ENCODE data around the gene TM4SF4. TPM values are rescaled to one million over a fixed set of nuclear protein-coding genes. Genes with fewer than 3 reads are reported as not detected.

Gene TM4SF4
- polyA plus RNA-seq, 3 donors from 2014 or later, result not detected

DNA sequence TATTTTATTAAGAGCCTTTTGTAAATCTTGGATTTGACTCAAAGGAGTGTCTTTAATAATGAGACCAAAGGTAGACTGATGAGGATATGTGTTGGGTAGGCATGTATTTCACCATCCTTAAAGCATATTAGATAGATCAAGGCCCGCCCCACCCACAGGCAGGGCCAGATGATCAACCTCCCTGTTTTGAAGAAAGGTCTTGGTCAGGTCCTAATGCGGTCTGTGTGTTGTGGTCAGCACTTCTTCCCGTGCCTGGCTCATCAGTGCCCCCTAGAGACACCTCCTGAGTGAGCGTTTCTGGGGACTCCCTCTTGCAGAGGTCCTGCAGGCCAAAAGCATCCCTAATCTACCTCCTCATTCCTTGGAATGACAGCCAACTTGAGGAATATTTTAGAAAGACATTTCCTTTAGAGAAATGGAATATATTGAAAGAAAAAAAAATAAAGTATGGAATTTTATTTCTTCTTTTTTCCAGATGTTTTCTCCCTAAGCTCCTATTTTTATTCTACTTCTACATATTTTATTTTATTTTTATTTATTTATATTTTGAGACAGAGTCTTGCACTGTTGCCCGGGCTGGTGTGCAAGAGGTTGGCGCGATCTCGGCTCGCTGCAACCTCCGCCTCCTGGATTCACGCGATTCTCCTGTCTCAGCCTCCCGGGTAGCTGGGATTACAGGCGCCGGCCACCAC is 6.0 kb downstream of the TM4SF4 start:
- H3K27me3 Mint-ChIP-seq (ENCODE audit: low read depth in 3 of 3), result no peaks in the 10 kb centered on the region
- H3K27ac Mint-ChIP-seq, result no peak overlapping the region
- DNase-seq, result peak; percentile 60 to 67 (median 61)
- no peak overlapping the region for H3K4me3 Mint-ChIP-seq
- no peaks in the 10 kb centered on the region for H3K9me3 Mint-ChIP-seq
- H3K4me1 Mint-ChIP-seq, result peaks cover 4 to 5% of the 10 kb centered on the region in 2 donors
- no peaks in the 10 kb centered on the region for H3K36me3 Mint-ChIP-seq

DNA sequence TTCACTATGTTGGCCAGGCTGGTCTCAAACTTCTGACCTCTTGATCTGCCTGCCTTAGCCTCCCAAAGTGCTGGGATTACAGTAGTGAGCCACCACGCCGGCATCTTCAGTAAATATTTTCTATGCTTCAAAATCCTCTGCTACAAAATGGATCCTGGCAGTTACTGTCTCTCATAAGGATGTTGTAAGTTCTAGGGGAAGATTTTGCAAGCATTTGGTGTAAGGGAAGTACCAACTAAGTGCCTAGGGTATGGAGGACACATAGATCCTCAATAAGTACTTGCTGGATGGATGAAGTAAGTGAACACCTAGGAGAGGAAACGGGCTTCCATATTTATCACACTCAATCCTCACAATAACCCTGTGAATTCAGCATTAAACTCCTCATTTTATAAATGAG is 6.6 kb downstream of the TM4SF4 start:
- H3K36me3 Mint-ChIP-seq, result no peaks in the 10 kb centered on the region
- H3K27me3 Mint-ChIP-seq (ENCODE audit: low read depth in 3 of 3), result peaks cover 0 to 3% (median 0%) of the 10 kb centered on the region in 3 donors
- no peaks in the 10 kb centered on the region for H3K9me3 Mint-ChIP-seq
- no peak overlapping the region for H3K27ac Mint-ChIP-seq
- DNase-seq, result no peak
- peaks cover 4 to 5% of the 10 kb centered on the region in 2 donors for H3K4me1 Mint-ChIP-seq
- H3K4me3 Mint-ChIP-seq, result no peak overlapping the region

DNA sequence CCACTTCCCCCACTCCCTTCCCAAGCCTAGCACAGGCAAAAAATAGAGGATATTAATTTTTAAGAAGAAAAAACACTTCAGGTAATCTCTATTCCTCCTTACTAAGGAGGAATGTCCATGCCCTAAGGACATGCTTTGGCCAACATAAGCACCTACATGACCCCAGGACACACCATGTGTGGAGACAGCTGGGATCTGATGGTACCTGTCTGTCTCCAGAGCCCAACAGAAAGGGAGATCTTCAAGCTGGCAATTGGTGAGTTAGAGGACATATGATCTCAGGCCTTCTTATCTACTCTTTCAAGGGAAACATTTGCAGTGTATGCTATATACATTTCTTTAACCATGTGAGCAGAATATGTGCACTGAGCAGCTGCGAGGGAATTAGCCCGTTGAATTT is 7.0 kb downstream of the TM4SF4 start:
- Mint-ChIP-seq H3K4me1 (peaks cover 4 to 5% of the 10 kb centered on the region in 2 donors), H3K27ac (no peak overlapping the region), H3K27me3 (ENCODE audit: low read depth in 3 of 3) (peaks cover 0 to 3% (median 0%) of the 10 kb centered on the region in 3 donors), H3K36me3 (no peaks in the 10 kb centered on the region), H3K9me3 (no peaks in the 10 kb centered on the region), H3K4me3 (no peak overlapping the region)
- DNase-seq, result no peak

DNA sequence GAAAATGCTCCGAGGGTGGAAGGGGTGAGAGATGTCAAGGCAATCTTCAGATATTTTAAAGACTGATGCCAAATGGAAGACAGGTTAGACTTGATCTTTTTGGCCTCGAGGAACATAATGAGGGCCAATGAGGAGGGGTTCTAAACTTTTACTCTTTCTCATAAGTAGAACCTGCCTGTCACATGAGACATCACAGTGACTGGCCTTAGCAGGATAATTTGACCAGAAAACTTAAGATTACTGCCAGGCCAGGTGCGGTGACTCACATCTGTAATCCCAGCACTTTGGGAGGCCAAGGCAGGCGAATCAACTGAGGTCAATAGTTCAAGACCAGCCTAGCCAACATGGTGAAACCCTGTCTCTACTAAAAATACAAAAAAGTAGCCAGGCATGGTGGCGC is 12.2 kb downstream of the TM4SF4 start:
- no peaks in the 10 kb centered on the region for H3K36me3 Mint-ChIP-seq
- no peaks in the 10 kb centered on the region for H3K4me1 Mint-ChIP-seq
- no peak overlapping the region for H3K27ac Mint-ChIP-seq
- no peak for DNase-seq
- no peaks in the 10 kb centered on the region for H3K9me3 Mint-ChIP-seq
- H3K4me3 Mint-ChIP-seq, result no peak overlapping the region
- peaks cover 0 to 3% (median 3%) of the 10 kb centered on the region in 3 donors for H3K27me3 Mint-ChIP-seq (ENCODE audit: low read depth in 3 of 3)

DNA sequence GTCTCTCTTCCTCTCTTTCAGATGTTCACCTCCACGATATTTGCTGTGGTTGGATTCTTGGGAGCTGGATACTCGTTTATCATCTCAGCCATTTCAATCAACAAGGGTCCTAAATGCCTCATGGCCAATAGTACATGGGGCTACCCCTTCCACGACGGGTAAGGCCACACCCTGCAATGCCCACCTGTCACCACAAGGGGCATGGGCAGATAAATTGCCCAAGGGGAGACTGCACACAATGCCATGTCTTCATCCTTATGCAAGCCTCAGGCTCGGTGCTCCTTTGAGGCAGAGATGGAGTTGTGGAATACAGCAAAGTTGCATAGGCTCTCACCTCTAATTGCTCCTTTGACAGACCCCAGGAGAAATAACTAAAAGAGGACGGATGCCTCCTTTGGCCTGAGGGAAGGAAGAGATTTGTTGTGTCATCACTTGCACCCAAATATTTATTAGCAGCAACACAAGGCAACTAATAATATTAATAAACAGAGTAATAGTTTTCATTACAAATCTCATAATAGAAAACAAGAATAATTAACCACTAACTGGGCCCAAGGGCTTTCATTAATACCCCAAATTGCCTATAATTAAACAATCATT is 13.2 kb downstream of the TM4SF4 start:
- Mint-ChIP-seq H3K4me3 (no peak overlapping the region), H3K27me3 (ENCODE audit: low read depth in 3 of 3) (peaks cover 0 to 7% (median 4%) of the 10 kb centered on the region in 3 donors), H3K27ac (no peak overlapping the region), H3K4me1 (no peaks in the 10 kb centered on the region), H3K9me3 (no peaks in the 10 kb centered on the region), H3K36me3 (no peaks in the 10 kb centered on the region)
- DNase-seq, result no peak

- no peak overlapping the region for H3K4me3 Mint-ChIP-seq
- DNase-seq, result no peak
- no peaks in the 10 kb centered on the region for H3K4me1 Mint-ChIP-seq
- H3K9me3 Mint-ChIP-seq, result no peaks in the 10 kb centered on the region
- H3K27ac Mint-ChIP-seq, result no peak overlapping the region
- H3K36me3 Mint-ChIP-seq, result no peaks in the 10 kb centered on the region
- H3K27me3 Mint-ChIP-seq (ENCODE audit: low read depth in 3 of 3), result peaks cover 0 to 11% (median 4%) of the 10 kb centered on the region in 3 donors
Observed at GRCh38 chr3:149489060-149489690, 14.7 kb downstream of the TM4SF4 start.

DNA sequence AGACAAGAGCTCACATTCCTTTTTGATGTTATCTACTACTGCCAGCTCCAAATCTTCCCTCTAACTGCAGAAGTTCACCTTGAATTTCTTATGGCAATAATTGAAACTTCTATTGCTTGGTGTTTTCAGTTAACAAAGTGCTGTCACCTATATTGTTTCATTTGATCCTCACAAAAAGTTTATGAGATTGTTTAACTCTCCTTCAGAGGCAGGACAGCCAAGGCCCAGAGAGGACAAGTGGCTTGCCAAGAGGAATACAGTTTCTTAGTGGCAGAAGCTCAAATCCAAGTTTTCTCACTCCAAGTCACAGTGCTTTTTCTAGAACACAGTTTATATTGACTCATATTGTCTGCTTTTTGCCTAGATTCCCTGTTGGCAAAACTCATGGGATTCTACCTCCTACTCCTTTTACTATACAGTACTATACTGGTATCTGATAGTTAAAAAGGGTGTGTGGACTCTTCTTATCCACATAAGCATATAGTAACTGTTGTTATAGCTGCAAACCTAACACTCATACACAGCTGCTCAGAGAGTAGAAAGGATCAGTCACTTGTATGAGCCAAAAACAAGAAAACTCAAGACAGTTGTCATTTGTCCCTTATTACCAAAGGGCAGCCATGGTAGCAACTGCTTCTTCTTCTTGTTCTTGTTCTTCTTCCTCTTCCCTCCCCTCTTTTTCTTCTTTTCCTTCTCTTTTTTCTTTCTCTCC is 15.9 kb downstream of the TM4SF4 start:
- Mint-ChIP-seq H3K27me3 (ENCODE audit: low read depth in 3 of 3) (peaks cover 0 to 14% (median 4%) of the 10 kb centered on the region in 3 donors), H3K36me3 (no peaks in the 10 kb centered on the region), H3K27ac (no peak overlapping the region), H3K9me3 (no peaks in the 10 kb centered on the region), H3K4me3 (no peak overlapping the region), H3K4me1 (no peaks in the 10 kb centered on the region)
- DNase-seq, result no peak

DNA sequence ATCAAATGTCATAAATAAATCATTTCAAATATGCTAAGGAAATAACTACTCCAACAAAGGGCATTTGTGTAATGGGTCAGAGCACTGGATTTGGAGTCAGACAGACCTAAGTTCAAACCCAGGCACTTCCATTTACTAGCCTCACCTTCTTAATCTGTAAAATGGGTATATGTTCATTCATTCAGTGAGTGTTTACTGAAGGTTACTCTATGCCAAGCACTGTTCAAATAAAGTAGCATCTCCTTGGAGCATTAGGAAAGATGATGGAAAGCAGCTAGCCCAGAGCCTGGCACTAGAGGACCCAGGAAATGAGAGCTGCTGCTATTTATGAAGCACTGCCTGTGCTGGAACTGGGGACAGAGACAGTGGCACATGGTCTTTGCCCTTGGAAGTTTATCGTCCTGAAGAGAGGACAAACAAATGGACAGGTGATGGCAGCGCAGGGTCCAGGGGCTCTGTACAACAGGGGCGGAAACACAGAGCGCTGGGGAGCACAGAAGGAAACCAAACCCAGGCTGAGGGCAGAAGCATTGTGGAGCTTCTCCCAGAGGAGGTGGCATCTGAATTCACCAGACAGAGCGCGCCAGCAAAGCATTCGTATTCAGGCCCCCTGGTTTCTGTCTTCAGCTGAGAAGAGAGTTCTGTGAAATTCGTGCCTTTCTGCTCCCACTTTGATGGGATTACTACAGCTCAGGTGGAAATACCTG is 19.0 kb downstream of the TM4SF4 start:
- no peaks in the 10 kb centered on the region for H3K9me3 Mint-ChIP-seq
- no peak for DNase-seq
- no peaks in the 10 kb centered on the region for H3K36me3 Mint-ChIP-seq
- H3K4me3 Mint-ChIP-seq, result no peak overlapping the region
- H3K27ac Mint-ChIP-seq, result no peak overlapping the region
- no peaks in the 10 kb centered on the region for H3K4me1 Mint-ChIP-seq
- peaks cover 0 to 13% (median 4%) of the 10 kb centered on the region in 3 donors for H3K27me3 Mint-ChIP-seq (ENCODE audit: low read depth in 3 of 3)

DNA sequence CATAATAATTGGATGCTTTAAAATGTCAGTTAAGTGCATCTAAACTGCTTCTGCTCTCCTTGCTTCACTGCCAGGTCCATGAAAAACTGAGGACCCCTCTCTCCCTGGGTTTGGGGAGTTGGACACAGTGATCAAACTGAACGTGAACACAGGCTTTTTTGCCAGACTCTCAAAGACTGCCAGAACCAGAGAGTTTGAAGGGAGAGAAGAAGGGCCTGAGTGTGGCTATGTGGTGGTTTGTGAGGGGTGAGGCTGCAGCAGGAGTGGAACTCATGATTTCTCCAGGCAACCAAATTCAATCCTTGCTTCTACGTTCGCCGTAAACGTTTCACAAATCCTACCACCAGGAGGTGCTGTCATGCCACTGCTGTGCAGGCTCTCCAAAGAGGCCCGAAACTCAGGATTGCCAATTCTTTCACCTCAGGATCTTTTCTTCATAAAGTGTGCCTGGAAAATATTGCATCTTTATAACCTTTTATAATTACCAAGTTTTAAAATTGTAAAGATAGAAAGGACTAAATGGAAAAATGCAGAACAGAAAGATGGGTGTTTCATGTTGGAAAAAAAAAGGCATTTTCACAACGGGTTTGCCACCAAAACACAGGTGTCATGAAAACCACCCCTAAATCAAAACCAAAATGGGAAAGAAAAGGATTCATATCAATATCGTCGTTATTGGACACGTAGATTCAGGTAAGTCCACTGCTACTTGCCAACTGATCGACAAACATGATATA is 19.7 kb downstream of the TM4SF4 start:
- peak; percentile 23 to 39 (median 23) for DNase-seq
- Mint-ChIP-seq H3K27me3 (ENCODE audit: low read depth in 3 of 3) (peaks cover 0 to 13% (median 4%) of the 10 kb centered on the region in 3 donors), H3K36me3 (no peaks in the 10 kb centered on the region), H3K9me3 (no peaks in the 10 kb centered on the region), H3K4me3 (no peak overlapping the region), H3K4me1 (no peaks in the 10 kb centered on the region), H3K27ac (no peak overlapping the region)

GRCh38 chr3:149494759-149495580 is 20.5 kb downstream of the TM4SF4 start:
- no peaks in the 10 kb centered on the region for H3K36me3 Mint-ChIP-seq
- no peak for DNase-seq
- H3K4me1 Mint-ChIP-seq, result no peaks in the 10 kb centered on the region
- no peak overlapping the region for H3K4me3 Mint-ChIP-seq
- no peaks in the 10 kb centered on the region for H3K9me3 Mint-ChIP-seq
- H3K27me3 Mint-ChIP-seq (ENCODE audit: low read depth in 3 of 3), result peaks cover 0 to 13% (median 4%) of the 10 kb centered on the region in 3 donors
- H3K27ac Mint-ChIP-seq, result no peak overlapping the region

- Mint-ChIP-seq H3K9me3 (no peaks in the 10 kb centered on the region), H3K36me3 (no peaks in the 10 kb centered on the region), H3K27me3 (ENCODE audit: low read depth in 3 of 3) (peaks cover 0 to 13% (median 4%) of the 10 kb centered on the region in 3 donors), H3K4me1 (no peaks in the 10 kb centered on the region), H3K4me3 (no peak overlapping the region), H3K27ac (no peak overlapping the region)
- DNase-seq, result no peak
Observed at GRCh38 chr3:149495581-149496125, 21.2 kb downstream of the TM4SF4 start.

DNA sequence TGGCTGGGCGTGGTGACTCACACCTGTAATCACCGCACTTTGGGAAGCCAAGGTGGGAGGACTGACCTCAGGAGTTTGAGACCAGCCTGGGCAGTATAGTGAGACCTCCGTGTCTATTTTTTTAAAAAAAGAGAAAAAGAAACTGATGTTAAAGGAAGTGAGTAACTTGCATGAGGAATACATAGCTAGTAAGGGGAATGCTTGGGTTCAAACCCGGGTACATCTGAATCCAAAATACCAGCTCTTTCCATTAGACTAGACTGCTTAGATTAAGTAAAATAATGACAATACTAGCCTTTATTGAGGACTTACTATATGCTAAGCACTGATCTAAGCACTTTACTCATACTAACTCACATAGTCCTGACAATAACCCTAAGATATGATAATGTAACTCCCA is 22.4 kb downstream of the TM4SF4 start:
- Mint-ChIP-seq H3K4me1 (no peaks in the 10 kb centered on the region), H3K4me3 (no peak overlapping the region), H3K9me3 (no peaks in the 10 kb centered on the region), H3K36me3 (no peaks in the 10 kb centered on the region), H3K27ac (no peak overlapping the region), H3K27me3 (ENCODE audit: low read depth in 3 of 3) (peaks cover 0 to 15% (median 0%) of the 10 kb centered on the region in 3 donors)
- no peak for DNase-seq

Data from immature natural killer cell (primary cell).